Prostate gland (tissue), 2 donors: ENCODE measurements around the gene FGF3. TPM values are rescaled to one million over a fixed set of nuclear protein-coding genes. Genes with fewer than 3 reads are reported as not detected.

ENCODE experiments used
- DNase-seq: peaks from one replicate; pipeline ENCODE4 v3.0.0-alpha.2; 2019; ENCODE audit warnings: low spot score
- H3K27ac ChIP-seq, 2 donors: fragments of 200-600 bp; sonication (generic); 2 replicates each; pipeline ENCODE4 v1.5.1; 2017 to 2019
- H3K27me3 ChIP-seq: fragments of 200-600 bp; sonication (generic); replicated peaks from 2 replicates; pipeline ENCODE4 v1.5.1; 2019; ENCODE audit not compliant: insufficient read depth
- H3K36me3 ChIP-seq, 2 donors: fragments of 200-600 bp; sonication (generic); 1 replicate in 1 of 2; 2 replicates in 1 of 2; pipeline versions ENCODE4 v1.5.1 to v1.8.1; 2017 to 2019
- H3K4me1 ChIP-seq: fragments of 200-600 bp; sonication (generic); replicated peaks from 2 replicates; pipeline ENCODE4 v1.5.1; 2019
- H3K4me3 ChIP-seq, 2 donors: fragments of 200-600 bp; sonication (generic); 2 replicates each; pipeline ENCODE4 v1.5.1; 2017 to 2019
- H3K9me3 ChIP-seq: fragments of 200-600 bp; sonication (generic); 2 replicates; pipeline ENCODE4 v1.5.1; 2017
- CTCF ChIP-seq, 4 experiments: fragments of 200-600 bp in 2 of 4; fragments of 450-650 bp in 2 of 4; sonication (generic) in 2 of 4; IDR thresholded peaks; 1 replicate in 3 of 4; 2 replicates in 1 of 4; pipeline ENCODE4 v1.5.1; 2016 to 2019; ENCODE audit warnings: antibody characterized with exemption in 4 of 4, mild to moderate bottlenecking in 2 of 4, moderate library complexity in 2 of 4
- POLR2A ChIP-seq: fragments of 450-650 bp; IDR thresholded peaks from one replicate; pipeline ENCODE4 v1.6.1; 2016; ENCODE audit warnings: antibody characterized with exemption, mild to moderate bottlenecking
- POLR2AphosphoS5 ChIP-seq: sonication (generic); formaldehyde crosslinking; IDR thresholded peaks from one replicate; pipeline ENCODE4 v1.6.1; 2017; ENCODE audit warnings: antibody characterized with exemption
- WGBS: methylation state at CpG from one replicate; pipeline ENCODE4 v1.1.5; 2018; 5-methylcytosine and 5-hydroxymethylcytosine counted together
- intact Hi-C: fragments of 100-400 bp; cut with DNase I; formaldehyde crosslinking; loops from one replicate; pipeline ENCODE4 v1.14.2; 2022
- total RNA-seq, 2 donors: library from RNA; depleted of rRNA; stranded (reverse); fragments of >200 nt; gene quantifications; one replicate each; pipeline ENCODE4 v1.1.0, GENCODE V29; 2016

FGF3 gene
- total RNA-seq, 2 donors from 2014 or later, result not detected

- intact Hi-C loops, result no loop called here
- no peak overlapping the region for H3K4me3 ChIP-seq
- no peaks in the 10 kb centered on the region for H3K4me1 ChIP-seq
- TF ChIP-seq POLR2AphosphoS5 (no peak), POLR2A (no peak), CTCF (IDR thresholded peaks at IDR 0.05) (no peak)
- no peaks in the 10 kb centered on the region for H3K27me3 ChIP-seq
- H3K27ac ChIP-seq, result no peak overlapping the region
- H3K9me3 ChIP-seq, result no peaks in the 10 kb centered on the region
- no peaks in the 10 kb centered on the region for H3K36me3 ChIP-seq
- no peak for DNase-seq
- 91% methylated on average over 11 of the region's 11 CpGs for WGBS
Measured at GRCh38 chr11:69830086-69830485, 10.9 kb upstream of the FGF3 start.

- H3K9me3 ChIP-seq, result no peaks in the 10 kb centered on the region
- DNase-seq, result no peak
Measured at GRCh38 chr11:69828971-69829344, 9.7 kb upstream of the FGF3 start.

GRCh38 chr11:69828276-69828970 is 9.2 kb upstream of the FGF3 start:
- Histone ChIP-seq H3K4me3 (no peak overlapping the region), H3K27me3 (peaks cover 3% of the 10 kb centered on the region), H3K27ac (no peak overlapping the region), H3K9me3 (no peaks in the 10 kb centered on the region), H3K4me1 (no peaks in the 10 kb centered on the region), H3K36me3 (no peaks in the 10 kb centered on the region)
- no peak for DNase-seq
- intact Hi-C loops, result no loop called here
- 72% methylated on average over 12 of the region's 12 CpGs for WGBS
- TF ChIP-seq CTCF (IDR thresholded peaks at IDR 0.05), result no peak
- TF ChIP-seq POLR2A, result no peak
- TF ChIP-seq POLR2AphosphoS5, result no peak

More at GRCh38 chr11:69828971-69829344, 9.7 kb upstream of the FGF3 start:
- H3K4me1 ChIP-seq, result no peaks in the 10 kb centered on the region
- WGBS, result 86% methylated on average over 6 of the region's 6 CpGs
- intact Hi-C loops, result no loop called here
- H3K36me3 ChIP-seq, result no peaks in the 10 kb centered on the region
- peaks cover 3% of the 10 kb centered on the region for H3K27me3 ChIP-seq
- no peak overlapping the region for H3K4me3 ChIP-seq
- H3K27ac ChIP-seq, result no peak overlapping the region
- TF ChIP-seq POLR2AphosphoS5, result no peak
- TF ChIP-seq POLR2A, result no peak
- TF ChIP-seq CTCF (IDR thresholded peaks at IDR 0.05), result no peak

DNA sequence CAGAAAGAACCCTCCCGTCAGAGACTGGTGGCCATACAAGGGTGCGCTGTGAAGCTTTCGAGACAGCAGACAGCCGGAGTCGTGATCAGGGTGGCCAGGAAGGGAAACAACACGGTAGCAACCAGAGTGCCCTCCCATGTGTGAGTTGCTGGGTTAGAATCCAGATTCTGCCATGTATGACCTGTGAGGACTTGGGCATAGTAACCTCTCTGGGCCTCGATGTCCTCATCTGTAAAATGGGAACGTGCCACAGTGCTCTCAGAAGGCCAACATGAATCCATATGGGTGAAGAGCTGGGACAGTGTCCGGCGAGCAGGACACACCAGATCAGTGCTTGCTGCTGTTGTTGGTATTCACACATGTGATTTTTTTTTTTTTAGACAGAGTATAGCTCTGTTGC is 7.6 kb upstream of the FGF3 start:
- Histone ChIP-seq H3K9me3 (no peaks in the 10 kb centered on the region), H3K4me1 (no peaks in the 10 kb centered on the region), H3K27ac (no peak overlapping the region), H3K27me3 (peaks cover 3% of the 10 kb centered on the region), H3K36me3 (no peaks in the 10 kb centered on the region), H3K4me3 (no peak overlapping the region)
- TF ChIP-seq CTCF (IDR thresholded peaks at IDR 0.05), result no peak
- no peak for TF ChIP-seq POLR2AphosphoS5
- TF ChIP-seq POLR2A, result no peak
- DNase-seq, result no peak
- intact Hi-C loops, result no loop called here
- 90% methylated on average over 10 of the region's 10 CpGs for WGBS

- Histone ChIP-seq H3K4me3 (no peak overlapping the region), H3K27ac (no peak overlapping the region), H3K9me3 (no peaks in the 10 kb centered on the region), H3K36me3 (no peaks in the 10 kb centered on the region), H3K4me1 (no peaks in the 10 kb centered on the region), H3K27me3 (peaks cover 7% of the 10 kb centered on the region)
- TF ChIP-seq POLR2A (no peak), CTCF (IDR thresholded peaks at IDR 0.05) (no peak), POLR2AphosphoS5 (no peak)
- intact Hi-C loops, result no loop called here
- 68% methylated on average over 8 of the region's 8 CpGs for WGBS
- DNase-seq, result no peak
Measured at GRCh38 chr11:69825941-69826340, 6.7 kb upstream of the FGF3 start.
